Colonic mucosa (tissue), 4 donors: ENCODE data around the gene FAM161B. TPM values are rescaled to one million over a fixed set of nuclear protein-coding genes. Genes with fewer than 3 reads are reported as not detected.

Experiments used
- DNase-seq: peaks from one replicate; pipeline ENCODE4 v3.0.0-alpha.2; 2020
- H3K27ac ChIP-seq: fragments of 200-600 bp; one replicate; pipeline ENCODE4 v1.8.0; 2021
- H3K27me3 ChIP-seq: fragments of 200-600 bp; one replicate; pipeline ENCODE4 v1.8.0; 2021
- H3K36me3 ChIP-seq: fragments of 200-600 bp; one replicate; pipeline ENCODE4 v1.8.0; 2021
- H3K4me1 ChIP-seq: fragments of 200-600 bp; one replicate; pipeline ENCODE4 v1.8.0; 2021; ENCODE audit warnings: mild to moderate bottlenecking
- H3K4me3 ChIP-seq: fragments of 200-600 bp; one replicate; pipeline ENCODE4 v1.8.0; 2021
- H3K9ac ChIP-seq, 2 donors: one replicate each; pipeline ENCODE4 v1.7.0; 2013; ENCODE audit warnings: control low read depth in 2 of 2, low read depth in 2 of 2, low read length in 2 of 2
- H3K9me3 ChIP-seq: fragments of 200-600 bp; one replicate; pipeline ENCODE4 v1.8.0; 2021
- CTCF ChIP-seq: fragments of 200-600 bp; IDR thresholded peaks from one replicate; pipeline ENCODE4 v1.8.0; 2022; ENCODE audit warnings: antibody characterized with exemption, mild to moderate bottlenecking
- intact Hi-C: fragments of 100-400 bp; cut with DNase I; formaldehyde crosslinking; loops from one replicate; pipeline ENCODE4 v1.14.1; 2022
- total RNA-seq, 2 donors: library from RNA; stranded (reverse); fragmentation: NEBNext Ultra II Directional in 1 of 2; extraction: Animal tissue kit (Norgen Biotek cat#: 25700) in 1 of 2; gene quantifications; one replicate each; pipeline ENCODE4 v1.2.1, GENCODE V29; 2021
- donor health status: healthy.
- donor health status: DM: no; HTN: no; CAD: no.
- donor health status: DM: no; HTN: no; CAD: no.

FAM161B gene
- total RNA-seq, 2 donors from 2014 or later: 3.0 to 5.6 TPM

- no peak overlapping the region for H3K9ac ChIP-seq
- no peak for TF ChIP-seq CTCF
- H3K4me3 ChIP-seq: no peak overlapping the region
- intact Hi-C loops: no loop called here
- no peaks in the 10 kb centered on the region for H3K4me1 ChIP-seq
- H3K9me3 ChIP-seq: no peaks in the 10 kb centered on the region
- H3K27me3 ChIP-seq: no peaks in the 10 kb centered on the region
- DNase-seq: no peak
- no peak overlapping the region for H3K27ac ChIP-seq
- H3K36me3 ChIP-seq: peaks cover 6% of the 10 kb centered on the region
These were observed 60.5 kb downstream of the FAM161B start for GRCh38 chr14:73889376-73889775.

GRCh38 chr14:73888971-73889370, 60.9 kb downstream of the FAM161B start:
- Histone ChIP-seq H3K4me1 (no peaks in the 10 kb centered on the region), H3K27me3 (no peaks in the 10 kb centered on the region), H3K9me3 (no peaks in the 10 kb centered on the region), H3K9ac (no peak overlapping the region), H3K36me3 (peaks cover 1% of the 10 kb centered on the region), H3K4me3 (no peak overlapping the region), H3K27ac (no peak overlapping the region)
- no peak for DNase-seq
- no peak for TF ChIP-seq CTCF
- intact Hi-C loops: no loop called here

- no peaks in the 10 kb centered on the region for H3K27me3 ChIP-seq
- H3K36me3 ChIP-seq: no peaks in the 10 kb centered on the region
- no peaks in the 10 kb centered on the region for H3K4me1 ChIP-seq
- H3K9me3 ChIP-seq: no peaks in the 10 kb centered on the region
- TF ChIP-seq CTCF: no peak
- no peak overlapping the region for H3K4me3 ChIP-seq
- DNase-seq: no peak
- intact Hi-C loops: no loop called here
- no peak overlapping the region for H3K27ac ChIP-seq
- no peak overlapping the region for H3K9ac ChIP-seq
These were observed 61.5 kb downstream of the FAM161B start for GRCh38 chr14:73888460-73888725.

- Histone ChIP-seq H3K9ac (peak overlapping the region; percentile 30 to 97), H3K4me3 (peak overlapping the region; percentile 91), H3K9me3 (no peaks in the 10 kb centered on the region), H3K27ac (no peak overlapping the region), H3K27me3 (no peaks in the 10 kb centered on the region), H3K4me1 (no peaks in the 10 kb centered on the region), H3K36me3 (no peaks in the 10 kb centered on the region)
- intact Hi-C loops: no loop called here
- no peak for DNase-seq
- no peak for TF ChIP-seq CTCF
These were observed 62.0 kb downstream of the FAM161B start for GRCh38 chr14:73887694-73888459.

- peak overlapping the region; percentile 91 for H3K4me3 ChIP-seq
- intact Hi-C loops: no loop called here
These were observed 62.6 kb downstream of the FAM161B start for GRCh38 chr14:73887318-73887616.

More at GRCh38 chr14:73887318-73887616, 62.6 kb downstream of the FAM161B start:
- DNase-seq: no peak
- H3K36me3 ChIP-seq: no peaks in the 10 kb centered on the region
- H3K9me3 ChIP-seq: no peaks in the 10 kb centered on the region
- H3K4me1 ChIP-seq: no peaks in the 10 kb centered on the region
- peak overlapping the region; percentile 78 to 97 for H3K9ac ChIP-seq
- H3K27ac ChIP-seq: peak overlapping the region; percentile 87
- TF ChIP-seq CTCF: no peak
- no peaks in the 10 kb centered on the region for H3K27me3 ChIP-seq
